Peyer's patch (tissue), 4 donors: ENCODE measurements around the gene DDX41. TPM values are rescaled to one million over a fixed set of nuclear protein-coding genes. Genes with fewer than 3 reads are reported as not detected.

ENCODE experiments used
- DNase-seq, 3 donors: peaks; one replicate each; pipeline ENCODE4 v3.0.0-alpha.2; 2017 to 2019
- H3K27ac ChIP-seq, 4 donors: fragments of 200-600 bp; sonication (generic); one replicate each; pipeline ENCODE4 v1.5.1; 2016 to 2019
- H3K27me3 ChIP-seq, 2 donors: fragments of 200-600 bp; sonication (generic); one replicate each; pipeline ENCODE4 v1.5.1; 2019
- H3K36me3 ChIP-seq, 3 donors: fragments of 200-600 bp; sonication (generic); one replicate each; pipeline ENCODE4 v1.5.1; 2016 to 2019
- H3K4me1 ChIP-seq, 4 donors: fragments of 200-600 bp; sonication (generic); one replicate each; pipeline ENCODE4 v1.5.1; 2016 to 2019
- H3K4me3 ChIP-seq, 4 donors: fragments of 200-600 bp; sonication (generic); 1 replicate in 3 of 4; 2 replicates in 1 of 4; pipeline ENCODE4 v1.5.1; 2016 to 2019; ENCODE audit warnings: mild to moderate bottlenecking in 1 of 4
- H3K9me3 ChIP-seq, 4 donors: fragments of 200-600 bp; sonication (generic); one replicate each; pipeline ENCODE4 v1.5.1; 2016 to 2019; ENCODE audit warnings: mild to moderate bottlenecking in 1 of 4
- POLR2A ChIP-seq, 2 donors: fragments of 450-650 bp; IDR thresholded peaks; one replicate each; pipeline ENCODE4 v1.5.1; 2017; ENCODE audit warnings: antibody characterized with exemption in 2 of 2, mild to moderate bottlenecking in 2 of 2, moderate library complexity in 2 of 2
- total RNA-seq, 4 donors: library from RNA; depleted of rRNA; stranded (reverse); fragments of >200 nt; gene quantifications; one replicate each; pipeline ENCODE4 v1.1.0, GENCODE V29; 2016
- TF ChIP-seq, protein P1 (sequence below), 6 experiments: fragments of 450-650 bp in 4 of 6; fragments of 200-600 bp in 2 of 6; sonication (generic) in 1 of 6; IDR thresholded peaks; one replicate each; pipeline ENCODE4 v1.5.1; 2017 to 2019; ENCODE audit warnings: antibody characterized with exemption in 6 of 6, mild to moderate bottlenecking in 3 of 6, moderate library complexity in 1 of 6

Gene DDX41
- total RNA-seq, 4 donors from 2014 or later: 103 to 168 (median 118) TPM

DNA sequence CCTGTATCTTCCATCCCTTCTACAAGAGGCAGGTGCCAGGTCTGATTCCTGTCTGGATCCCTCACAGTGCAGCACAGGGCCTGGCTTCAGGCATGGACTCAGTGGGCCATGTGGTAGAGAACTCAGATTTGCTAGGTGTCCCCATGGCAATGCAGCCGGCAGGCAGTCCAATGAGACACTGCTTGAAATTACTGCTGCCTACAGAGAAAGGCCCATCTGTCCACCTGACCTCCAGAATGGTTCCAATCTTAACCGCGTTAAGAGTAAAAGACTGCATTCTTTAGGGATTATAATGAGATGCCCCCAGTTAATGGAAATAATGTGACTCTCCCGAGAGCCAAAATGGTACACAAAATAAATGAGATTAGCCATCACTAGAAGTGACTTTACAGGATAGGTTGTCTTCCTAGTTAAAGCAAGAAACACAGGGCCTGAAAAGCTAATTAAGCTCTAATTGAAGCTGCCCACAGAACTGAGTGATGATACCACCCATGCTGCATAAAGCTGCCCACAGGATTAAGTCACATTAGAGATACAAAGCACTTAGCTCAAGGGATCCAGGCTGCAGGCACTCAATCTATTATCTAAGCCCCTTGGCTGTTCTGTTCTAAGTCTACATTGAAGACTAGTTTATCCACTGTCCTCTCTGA lies 26.2 kb upstream of the DDX41 start:
- Histone ChIP-seq H3K27ac (no peak overlapping the region), H3K4me1 (peaks cover 0 to 20% (median 0%) of the 10 kb centered on the region in 4 donors), H3K27me3 (no peaks in the 10 kb centered on the region), H3K36me3 (peaks cover 0 to 10% (median 0%) of the 10 kb centered on the region in 3 donors), H3K9me3 (no peaks in the 10 kb centered on the region), H3K4me3 (no peak overlapping the region)
- TF ChIP-seq POLR2A (IDR thresholded peaks at IDR 0.05): no peak
- TF ChIP-seq, protein P1, sequence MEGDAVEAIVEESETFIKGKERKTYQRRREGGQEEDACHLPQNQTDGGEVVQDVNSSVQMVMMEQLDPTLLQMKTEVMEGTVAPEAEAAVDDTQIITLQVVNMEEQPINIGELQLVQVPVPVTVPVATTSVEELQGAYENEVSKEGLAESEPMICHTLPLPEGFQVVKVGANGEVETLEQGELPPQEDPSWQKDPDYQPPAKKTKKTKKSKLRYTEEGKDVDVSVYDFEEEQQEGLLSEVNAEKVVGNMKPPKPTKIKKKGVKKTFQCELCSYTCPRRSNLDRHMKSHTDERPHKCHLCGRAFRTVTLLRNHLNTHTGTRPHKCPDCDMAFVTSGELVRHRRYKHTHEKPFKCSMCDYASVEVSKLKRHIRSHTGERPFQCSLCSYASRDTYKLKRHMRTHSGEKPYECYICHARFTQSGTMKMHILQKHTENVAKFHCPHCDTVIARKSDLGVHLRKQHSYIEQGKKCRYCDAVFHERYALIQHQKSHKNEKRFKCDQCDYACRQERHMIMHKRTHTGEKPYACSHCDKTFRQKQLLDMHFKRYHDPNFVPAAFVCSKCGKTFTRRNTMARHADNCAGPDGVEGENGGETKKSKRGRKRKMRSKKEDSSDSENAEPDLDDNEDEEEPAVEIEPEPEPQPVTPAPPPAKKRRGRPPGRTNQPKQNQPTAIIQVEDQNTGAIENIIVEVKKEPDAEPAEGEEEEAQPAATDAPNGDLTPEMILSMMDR (IDR thresholded peaks at IDR 0.05): no peak
- no peak for DNase-seq

DNA sequence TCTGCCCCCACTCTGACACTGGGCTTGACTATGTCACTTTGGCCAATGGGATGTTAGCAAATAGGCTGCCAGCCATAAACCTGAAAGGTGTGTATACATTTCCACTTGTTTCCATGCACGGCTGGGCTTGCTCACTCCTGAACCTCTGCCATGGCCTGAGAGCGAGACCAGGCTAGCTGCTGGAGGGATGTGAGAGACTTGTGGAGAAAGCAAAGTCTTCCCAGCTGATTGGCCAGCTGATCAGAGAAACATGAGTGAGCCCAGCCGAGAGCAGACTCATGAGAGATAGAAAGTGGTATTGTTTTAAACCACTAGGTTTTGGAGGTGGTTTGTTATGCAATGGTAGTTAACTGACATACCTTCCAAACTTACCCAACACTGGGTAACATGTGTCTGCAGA lies 23.7 kb upstream of the DDX41 start:
- DNase-seq: no peak
- Histone ChIP-seq H3K27me3 (no peaks in the 10 kb centered on the region), H3K4me3 (no peak overlapping the region), H3K27ac (no peak overlapping the region), H3K9me3 (no peaks in the 10 kb centered on the region), H3K36me3 (peaks cover 0 to 34% (median 0%) of the 10 kb centered on the region in 3 donors), H3K4me1 (peaks cover 0 to 22% (median 0%) of the 10 kb centered on the region in 4 donors)
- TF ChIP-seq, protein P1 (IDR thresholded peaks at IDR 0.05): no peak
- no peak for TF ChIP-seq POLR2A (IDR thresholded peaks at IDR 0.05)

DNA sequence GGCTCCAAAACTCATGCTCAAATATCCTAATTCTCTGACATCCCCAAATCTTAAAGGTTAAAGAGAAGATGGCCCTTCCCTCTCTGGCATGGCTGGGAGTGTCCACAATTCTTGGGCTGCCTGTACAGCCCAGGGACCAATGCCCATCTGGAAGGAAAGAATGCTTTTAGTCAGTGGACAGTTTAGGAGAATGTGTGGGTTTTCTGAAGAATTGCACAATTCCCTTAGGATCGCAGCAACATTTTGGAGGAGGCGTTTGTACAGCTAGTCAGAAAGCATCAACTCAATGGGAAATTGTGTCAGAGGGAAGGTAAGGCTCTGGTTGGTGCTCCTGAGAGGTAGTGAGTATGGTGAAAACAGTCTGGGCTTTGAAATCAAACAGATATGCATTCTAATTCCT lies 22.6 kb upstream of the DDX41 start:
- DNase-seq: no peak
- TF ChIP-seq, protein P1 (IDR thresholded peaks at IDR 0.05): no peak
- Histone ChIP-seq H3K4me3 (no peak overlapping the region), H3K4me1 (peaks cover 0 to 22% (median 0%) of the 10 kb centered on the region in 4 donors), H3K27ac (no peak overlapping the region), H3K27me3 (no peaks in the 10 kb centered on the region), H3K9me3 (no peaks in the 10 kb centered on the region), H3K36me3 (peaks cover 0 to 44% (median 0%) of the 10 kb centered on the region in 3 donors)

DNA sequence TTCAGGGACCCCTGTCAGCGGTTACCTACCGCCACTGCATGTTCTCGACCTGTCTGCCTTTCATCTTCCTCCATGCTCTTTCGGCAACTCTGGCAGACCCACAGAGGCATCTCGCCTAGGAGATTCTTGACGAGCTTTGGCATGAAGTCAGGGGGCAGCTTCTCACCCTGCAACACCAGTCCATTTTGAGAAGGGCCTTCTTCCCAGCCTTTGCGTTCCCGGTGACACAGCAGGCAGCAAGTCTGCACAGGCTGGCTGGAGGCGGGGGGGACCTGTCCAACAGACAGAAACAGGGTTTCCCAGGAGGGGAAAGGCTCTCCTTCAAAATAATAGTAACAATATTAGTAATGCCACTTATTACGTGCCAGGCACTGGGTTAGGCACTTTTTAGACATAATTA lies 22.1 kb upstream of the DDX41 start:
- no peaks in the 10 kb centered on the region for H3K9me3 ChIP-seq
- H3K4me1 ChIP-seq: peaks cover 0 to 22% (median 0%) of the 10 kb centered on the region in 4 donors
- H3K36me3 ChIP-seq: peaks cover 0 to 47% (median 0%) of the 10 kb centered on the region in 3 donors
- no peaks in the 10 kb centered on the region for H3K27me3 ChIP-seq
- no peak overlapping the region for H3K4me3 ChIP-seq
- no peak for TF ChIP-seq POLR2A (IDR thresholded peaks at IDR 0.05)
- TF ChIP-seq, protein P1 (IDR thresholded peaks at IDR 0.05): no peak
- no peak for DNase-seq
- no peak overlapping the region for H3K27ac ChIP-seq

- Histone ChIP-seq H3K4me3 (no peak overlapping the region), H3K4me1 (peaks cover 0 to 22% (median 0%) of the 10 kb centered on the region in 4 donors), H3K36me3 (peaks cover 0 to 53% (median 0%) of the 10 kb centered on the region in 3 donors), H3K27me3 (no peaks in the 10 kb centered on the region), H3K9me3 (no peaks in the 10 kb centered on the region), H3K27ac (peak overlapping the region in 2 of 4 donors; percentile 17 to 40)
- no peak for DNase-seq
- TF ChIP-seq, protein P1 (IDR thresholded peaks at IDR 0.05): no peak
- TF ChIP-seq POLR2A (IDR thresholded peaks at IDR 0.05): no peak
These were observed 20.9 kb upstream of the DDX41 start for GRCh38 chr5:177537389-177538361.
